ENCODE measurements around the gene PLAGL1. TPM values are rescaled to one million over a fixed set of nuclear protein-coding genes. Genes with fewer than 3 reads are reported as not detected.

PLAGL1 gene
- total RNA-seq, 2 experiments from 2014 or later, result 19.0 to 20.7 TPM

DNA sequence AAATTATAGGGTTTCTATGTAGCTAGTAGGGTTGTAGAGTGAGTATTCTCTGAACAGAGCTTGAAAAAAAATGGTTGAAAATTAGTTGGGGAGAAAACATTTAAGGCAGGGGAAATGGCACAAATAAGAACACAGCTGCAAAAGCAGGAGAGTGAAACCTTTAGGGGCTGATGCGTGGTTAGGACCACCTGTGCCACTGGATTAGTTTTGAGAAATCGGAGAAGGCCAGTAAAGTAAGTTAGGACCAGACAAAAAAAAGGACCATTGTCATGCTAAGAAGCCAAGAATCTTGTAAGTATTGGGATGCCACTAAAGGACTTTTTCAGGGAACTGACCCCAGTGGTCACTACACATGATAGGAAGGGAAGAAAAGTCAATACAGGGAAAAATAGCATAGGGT, 9.4 kb downstream of the PLAGL1 start:
- TF ChIP-seq, protein P1, sequence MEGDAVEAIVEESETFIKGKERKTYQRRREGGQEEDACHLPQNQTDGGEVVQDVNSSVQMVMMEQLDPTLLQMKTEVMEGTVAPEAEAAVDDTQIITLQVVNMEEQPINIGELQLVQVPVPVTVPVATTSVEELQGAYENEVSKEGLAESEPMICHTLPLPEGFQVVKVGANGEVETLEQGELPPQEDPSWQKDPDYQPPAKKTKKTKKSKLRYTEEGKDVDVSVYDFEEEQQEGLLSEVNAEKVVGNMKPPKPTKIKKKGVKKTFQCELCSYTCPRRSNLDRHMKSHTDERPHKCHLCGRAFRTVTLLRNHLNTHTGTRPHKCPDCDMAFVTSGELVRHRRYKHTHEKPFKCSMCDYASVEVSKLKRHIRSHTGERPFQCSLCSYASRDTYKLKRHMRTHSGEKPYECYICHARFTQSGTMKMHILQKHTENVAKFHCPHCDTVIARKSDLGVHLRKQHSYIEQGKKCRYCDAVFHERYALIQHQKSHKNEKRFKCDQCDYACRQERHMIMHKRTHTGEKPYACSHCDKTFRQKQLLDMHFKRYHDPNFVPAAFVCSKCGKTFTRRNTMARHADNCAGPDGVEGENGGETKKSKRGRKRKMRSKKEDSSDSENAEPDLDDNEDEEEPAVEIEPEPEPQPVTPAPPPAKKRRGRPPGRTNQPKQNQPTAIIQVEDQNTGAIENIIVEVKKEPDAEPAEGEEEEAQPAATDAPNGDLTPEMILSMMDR (IDR thresholded peaks at IDR 0.05), result no peak
- ATAC-seq (no peak), DNase-seq (no peak)
- no peak overlapping the region for H3K4me3 Mint-ChIP-seq
- peaks cover 3% of the 10 kb centered on the region for H3K27me3 Mint-ChIP-seq
- peaks cover 3% of the 10 kb centered on the region for H3K9me3 Mint-ChIP-seq
- H3K27ac Mint-ChIP-seq, result no peak overlapping the region
- CTCF ChIA-PET, result interaction anchor here (1.1 to 3.3 kb wide), 4 partner anchors 15 to 423 kb away, joined by 5 to 15 read pairs (median 12); no protein-coding TSS in a partner anchor
- intact Hi-C loops (cut with micrococcal nuclease), result no loop called here
- no peaks in the 10 kb centered on the region for H3K4me1 Mint-ChIP-seq (ENCODE audit: low read depth)
- no peaks in the 10 kb centered on the region for H3K36me3 Mint-ChIP-seq (ENCODE audit: low read depth)
- POLR2A ChIA-PET, result no interaction called here

DNA sequence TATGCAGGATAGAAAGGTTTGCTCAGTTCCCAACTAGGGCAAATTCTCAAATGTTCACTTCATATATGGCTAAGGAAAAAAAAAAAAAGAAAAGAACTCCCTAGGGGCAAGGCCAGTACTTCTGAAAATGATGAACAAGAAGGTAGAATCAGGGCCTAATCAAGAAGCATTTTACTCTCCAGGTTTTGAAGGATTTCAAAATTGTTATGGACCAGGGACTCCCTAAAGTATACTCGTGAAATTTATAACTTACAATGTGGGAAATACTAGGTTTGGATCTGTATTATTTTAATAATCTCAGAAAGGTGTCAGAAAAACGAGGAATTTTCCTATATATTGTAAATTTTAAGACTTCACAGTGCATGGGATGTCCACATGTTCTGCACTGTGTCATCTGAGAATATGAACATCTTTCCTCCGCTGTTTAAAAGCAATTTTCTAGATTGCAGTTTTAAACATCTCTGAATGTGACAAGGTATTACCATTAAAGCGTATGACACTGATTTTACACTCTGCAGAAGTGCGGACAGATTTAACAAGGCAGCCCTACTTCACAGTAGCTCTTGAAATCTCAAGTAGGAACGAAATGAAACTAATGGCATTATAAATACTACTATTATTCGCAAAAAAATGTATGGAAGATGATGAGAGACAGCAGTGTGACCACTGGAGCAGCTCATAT, 14.0 kb downstream of the PLAGL1 start:
- Mint-ChIP-seq H3K9me3 (no peaks in the 10 kb centered on the region), H3K27ac (no peak overlapping the region), H3K4me1 (ENCODE audit: low read depth) (no peaks in the 10 kb centered on the region), H3K36me3 (ENCODE audit: low read depth) (no peaks in the 10 kb centered on the region), H3K27me3 (peaks cover 4% of the 10 kb centered on the region), H3K4me3 (no peak overlapping the region)
- POLR2A ChIA-PET, result no interaction called here
- DNase-seq (no peak), ATAC-seq (no peak)
- intact Hi-C loops (cut with micrococcal nuclease), result no loop called here
- CTCF ChIA-PET, result interaction anchor here (0.9 to 4.0 kb wide), 3 partner anchors 10 to 54 kb away, joined by 3 to 11 read pairs (median 4); no protein-coding TSS in a partner anchor
- TF ChIP-seq, protein P1 (IDR thresholded peaks at IDR 0.05), result no peak

DNA sequence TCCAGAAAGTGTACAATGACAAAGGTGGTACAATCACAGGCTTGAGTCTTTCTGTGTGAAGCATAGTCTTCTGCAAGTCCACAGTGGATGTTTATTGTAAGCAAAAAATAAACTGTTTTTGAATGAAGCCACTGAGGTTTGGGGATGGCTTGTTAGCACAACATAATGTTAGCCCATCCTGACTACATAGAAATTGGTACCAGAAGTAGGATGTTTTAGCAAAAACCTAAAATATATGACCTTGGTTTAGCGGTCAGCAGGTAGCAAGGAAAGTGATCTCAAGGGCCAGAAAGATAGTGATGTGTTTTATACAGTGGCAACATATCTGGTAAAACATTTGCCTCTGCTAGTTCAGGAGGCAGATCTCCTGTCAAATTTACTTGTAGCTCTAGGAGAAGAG, 15.8 kb downstream of the PLAGL1 start:
- no peak overlapping the region for H3K4me3 Mint-ChIP-seq
- H3K9me3 Mint-ChIP-seq, result no peaks in the 10 kb centered on the region
- H3K36me3 Mint-ChIP-seq (ENCODE audit: low read depth), result no peaks in the 10 kb centered on the region
- DNase-seq (no peak), ATAC-seq (no peak)
- POLR2A ChIA-PET, result no interaction called here
- intact Hi-C loops (cut with micrococcal nuclease), result no loop called here
- peaks cover 4% of the 10 kb centered on the region for H3K27me3 Mint-ChIP-seq
- TF ChIP-seq, protein P1 (IDR thresholded peaks at IDR 0.05), result no peak
- H3K27ac Mint-ChIP-seq, result no peak overlapping the region
- H3K4me1 Mint-ChIP-seq (ENCODE audit: low read depth), result no peaks in the 10 kb centered on the region
- CTCF ChIA-PET, result no interaction called here

DNA sequence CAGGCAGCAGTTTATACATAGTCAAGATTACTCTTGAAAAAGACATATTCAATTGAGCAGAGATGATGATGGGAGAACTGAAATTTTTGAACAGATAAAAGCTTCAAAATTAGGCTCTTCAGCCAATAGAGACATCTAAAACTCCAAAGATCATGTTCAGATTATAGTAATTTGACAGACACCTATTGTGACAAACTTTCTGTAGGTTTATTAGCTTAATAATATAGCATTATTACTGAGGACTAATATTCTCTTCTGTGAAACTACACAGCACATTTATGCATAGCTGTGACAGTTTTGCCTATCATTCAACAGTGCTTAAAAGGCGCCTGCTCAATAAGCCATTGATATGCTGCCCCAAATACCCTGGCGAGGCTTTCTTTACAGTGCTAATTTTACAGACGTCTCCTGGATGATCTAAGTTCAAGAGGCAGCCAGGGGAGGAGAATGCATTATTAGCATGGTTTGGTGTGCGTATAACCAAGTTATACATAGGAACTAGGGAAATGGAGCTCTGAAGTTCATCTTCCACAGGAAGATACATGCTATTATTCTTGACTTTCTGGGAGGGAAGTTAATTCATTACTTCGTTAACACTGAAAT, 21.5 kb downstream of the PLAGL1 start:
- intact Hi-C loops (cut with micrococcal nuclease), result no loop called here
- POLR2A ChIA-PET, result interaction anchor here (1.2 kb wide), 1 partner anchor 34 kb away, joined by 3 read pairs; no protein-coding TSS in a partner anchor
- no peaks in the 10 kb centered on the region for H3K4me1 Mint-ChIP-seq (ENCODE audit: low read depth)
- ATAC-seq (no peak), DNase-seq (no peak)
- no peak overlapping the region for H3K27ac Mint-ChIP-seq
- H3K27me3 Mint-ChIP-seq, result peaks cover 4% of the 10 kb centered on the region
- TF ChIP-seq, protein P1 (IDR thresholded peaks at IDR 0.05), result no peak
- H3K9me3 Mint-ChIP-seq, result no peaks in the 10 kb centered on the region
- CTCF ChIA-PET, result interaction anchor here (0.9 to 1.2 kb wide), 3 partner anchors 9 to 46 kb away, joined by 3 read pairs; no protein-coding TSS in a partner anchor
- no peaks in the 10 kb centered on the region for H3K36me3 Mint-ChIP-seq (ENCODE audit: low read depth)
- H3K4me3 Mint-ChIP-seq, result no peak overlapping the region

DNA sequence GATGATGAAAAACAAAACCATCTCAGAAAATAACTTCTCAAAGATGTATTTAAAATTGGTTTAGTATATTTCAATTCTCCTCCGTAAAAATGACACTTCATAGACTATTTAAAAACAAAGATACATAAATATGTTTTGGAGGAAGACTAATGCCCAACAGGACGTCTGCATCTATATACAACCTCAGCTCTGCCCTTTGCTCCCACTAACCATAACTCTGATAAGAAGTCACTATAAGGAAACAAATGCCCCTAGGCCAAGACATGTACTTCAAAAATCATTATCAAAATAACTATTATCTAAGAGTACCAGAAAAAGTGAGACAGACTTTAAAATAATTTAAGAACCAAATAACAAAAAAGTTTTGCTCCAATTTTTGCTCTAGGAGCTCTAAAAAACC, 23.4 kb downstream of the PLAGL1 start:
- Mint-ChIP-seq H3K27me3 (peaks cover 1% of the 10 kb centered on the region), H3K4me1 (ENCODE audit: low read depth) (no peaks in the 10 kb centered on the region), H3K36me3 (ENCODE audit: low read depth) (peaks cover 1% of the 10 kb centered on the region), H3K4me3 (no peak overlapping the region), H3K9me3 (no peaks in the 10 kb centered on the region), H3K27ac (no peak overlapping the region)
- TF ChIP-seq, protein P1 (IDR thresholded peaks at IDR 0.05), result no peak
- ChIA-PET CTCF (interaction anchor here (1.3 kb wide), 1 partner anchor 45 kb away, joined by 4 read pairs; no protein-coding TSS in a partner anchor), POLR2A (no interaction called here)
- no peak for ATAC-seq
- no peak for DNase-seq
- intact Hi-C loops (cut with micrococcal nuclease), result no loop called here

All from activated CD8-positive, alpha-beta T cell treated with anti-CD3 and anti-CD28 coated beads for 36 hours (primary cell).